Measurements from ENCODE around the gene KCNIP1.
"Not testable (repeated sequence)": the region's sequence is repeated elsewhere in the genome, so short reads cannot be mapped to it uniquely, and the experiment has no call there.

Gene KCNIP1

GRCh38 chr5:170761048-170761707 lies 257.4 kb downstream of the KCNIP1 start:
- no peak overlapping the region for H3K4me3 ChIP-seq (replicated peaks; ENCODE audit: insufficient read depth, low read length)
- H3K27me3 ChIP-seq (ENCODE audit: insufficient read depth, poor library complexity, severe bottlenecking), result no peaks in the 10 kb centered on the region
- TF ChIP-seq POLR2AphosphoS5 (IDR thresholded peaks at IDR 0.05; ENCODE audit: low read depth) (no peak), GABPA (IDR thresholded peaks at IDR 0.05; ENCODE audit: low read depth) (no peak), CTCF (IDR thresholded peaks at IDR 0.05; ENCODE audit: insufficient read depth, low read length) (no peak), SPI1 (IDR thresholded peaks at IDR 0.05; ENCODE audit: borderline replicate concordance, low read depth) (no peak)
- TF ChIP-seq, protein P1, sequence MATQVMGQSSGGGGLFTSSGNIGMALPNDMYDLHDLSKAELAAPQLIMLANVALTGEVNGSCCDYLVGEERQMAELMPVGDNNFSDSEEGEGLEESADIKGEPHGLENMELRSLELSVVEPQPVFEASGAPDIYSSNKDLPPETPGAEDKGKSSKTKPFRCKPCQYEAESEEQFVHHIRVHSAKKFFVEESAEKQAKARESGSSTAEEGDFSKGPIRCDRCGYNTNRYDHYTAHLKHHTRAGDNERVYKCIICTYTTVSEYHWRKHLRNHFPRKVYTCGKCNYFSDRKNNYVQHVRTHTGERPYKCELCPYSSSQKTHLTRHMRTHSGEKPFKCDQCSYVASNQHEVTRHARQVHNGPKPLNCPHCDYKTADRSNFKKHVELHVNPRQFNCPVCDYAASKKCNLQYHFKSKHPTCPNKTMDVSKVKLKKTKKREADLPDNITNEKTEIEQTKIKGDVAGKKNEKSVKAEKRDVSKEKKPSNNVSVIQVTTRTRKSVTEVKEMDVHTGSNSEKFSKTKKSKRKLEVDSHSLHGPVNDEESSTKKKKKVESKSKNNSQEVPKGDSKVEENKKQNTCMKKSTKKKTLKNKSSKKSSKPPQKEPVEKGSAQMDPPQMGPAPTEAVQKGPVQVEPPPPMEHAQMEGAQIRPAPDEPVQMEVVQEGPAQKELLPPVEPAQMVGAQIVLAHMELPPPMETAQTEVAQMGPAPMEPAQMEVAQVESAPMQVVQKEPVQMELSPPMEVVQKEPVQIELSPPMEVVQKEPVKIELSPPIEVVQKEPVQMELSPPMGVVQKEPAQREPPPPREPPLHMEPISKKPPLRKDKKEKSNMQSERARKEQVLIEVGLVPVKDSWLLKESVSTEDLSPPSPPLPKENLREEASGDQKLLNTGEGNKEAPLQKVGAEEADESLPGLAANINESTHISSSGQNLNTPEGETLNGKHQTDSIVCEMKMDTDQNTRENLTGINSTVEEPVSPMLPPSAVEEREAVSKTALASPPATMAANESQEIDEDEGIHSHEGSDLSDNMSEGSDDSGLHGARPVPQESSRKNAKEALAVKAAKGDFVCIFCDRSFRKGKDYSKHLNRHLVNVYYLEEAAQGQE (IDR thresholded peaks at IDR 0.05; ENCODE audit: insufficient replicate concordance, low read depth), result no peak
- no peak overlapping the region for H3K27ac ChIP-seq (replicated peaks)
- no peak for DNase-seq (ENCODE audit: low read depth in 1 of 2, low spot score in 1 of 2)

GRCh38 chr5:170761708-170762066 lies 257.9 kb downstream of the KCNIP1 start:
- H3K27ac ChIP-seq (replicated peaks), result no peak overlapping the region
- H3K27me3 ChIP-seq (ENCODE audit: insufficient read depth, poor library complexity, severe bottlenecking), result no peaks in the 10 kb centered on the region
- no peak overlapping the region for H3K4me3 ChIP-seq (replicated peaks; ENCODE audit: insufficient read depth, low read length)
- TF ChIP-seq, protein P1 (IDR thresholded peaks at IDR 0.05; ENCODE audit: insufficient replicate concordance, low read depth), result no peak
- TF ChIP-seq SPI1 (IDR thresholded peaks at IDR 0.05; ENCODE audit: borderline replicate concordance, low read depth), result no peak
- TF ChIP-seq GABPA (IDR thresholded peaks at IDR 0.05; ENCODE audit: low read depth), result no peak
- DNase-seq (ENCODE audit: low read depth in 1 of 2, low spot score in 1 of 2), result no peak

GRCh38 chr5:170762298-170762697 lies 258.5 kb downstream of the KCNIP1 start:
- not testable (repeated sequence) for H3K4me3 ChIP-seq (replicated peaks; ENCODE audit: insufficient read depth, low read length); DNase-seq (ENCODE audit: low read depth in 1 of 2, low spot score in 1 of 2); H3K27me3 ChIP-seq (ENCODE audit: insufficient read depth, poor library complexity, severe bottlenecking); H3K27ac ChIP-seq (replicated peaks)

- not testable (repeated sequence) for H3K27ac ChIP-seq (replicated peaks); DNase-seq (ENCODE audit: low read depth in 1 of 2, low spot score in 1 of 2); H3K27me3 ChIP-seq (ENCODE audit: insufficient read depth, poor library complexity, severe bottlenecking); H3K4me3 ChIP-seq (replicated peaks; ENCODE audit: insufficient read depth, low read length)
These were observed 262.0 kb downstream of the KCNIP1 start for GRCh38 chr5:170765868-170766267.

- H3K4me3 ChIP-seq (replicated peaks; ENCODE audit: insufficient read depth, low read length), result no peak overlapping the region
- DNase-seq (ENCODE audit: low read depth in 1 of 2, low spot score in 1 of 2), result no peak
- H3K27me3 ChIP-seq (ENCODE audit: insufficient read depth, poor library complexity, severe bottlenecking), result no peaks in the 10 kb centered on the region
- no peak overlapping the region for H3K27ac ChIP-seq (replicated peaks)
- TF ChIP-seq GABPA (IDR thresholded peaks at IDR 0.05; ENCODE audit: low read depth), result no peak
- TF ChIP-seq, protein P1 (IDR thresholded peaks at IDR 0.05; ENCODE audit: insufficient replicate concordance, low read depth), result no peak
- TF ChIP-seq POLR2AphosphoS5 (IDR thresholded peaks at IDR 0.05; ENCODE audit: low read depth), result no peak
- no peak for TF ChIP-seq SPI1 (IDR thresholded peaks at IDR 0.05; ENCODE audit: borderline replicate concordance, low read depth)
These were observed 265.4 kb downstream of the KCNIP1 start for GRCh38 chr5:170769246-170769645.

Measured in HL-60 (cell line).